ENCODE results near the gene GARS1.

GARS1 gene

DNA sequence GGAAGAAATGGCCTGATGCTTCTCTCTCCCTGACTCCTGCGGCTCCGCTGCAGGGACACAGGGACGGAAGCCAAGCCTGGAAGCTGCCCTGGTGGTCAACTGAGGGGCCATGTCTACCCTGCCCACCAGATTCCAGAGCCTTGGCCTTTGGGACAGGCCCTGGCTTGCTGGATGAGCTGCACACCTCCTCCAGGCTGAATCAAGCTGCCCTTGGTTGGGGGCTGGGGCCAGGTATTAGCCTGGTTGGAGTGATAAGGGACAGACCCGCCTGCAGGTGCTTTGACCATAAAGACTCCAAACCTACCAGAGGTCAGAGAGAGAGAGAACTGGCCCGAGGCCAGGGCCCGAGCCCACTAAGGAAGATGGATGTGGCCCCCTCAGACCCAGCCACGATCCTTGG lies 57.5 kb downstream of the GARS1 start:
- Mint-ChIP-seq H3K27me3 (no peaks in the 10 kb centered on the region), H3K36me3 (ENCODE audit: low read depth) (no peaks in the 10 kb centered on the region), H3K27ac (no peak overlapping the region), H3K9me3 (no peaks in the 10 kb centered on the region), H3K4me3 (no peak overlapping the region), H3K4me1 (no peaks in the 10 kb centered on the region)
- no peak for DNase-seq
- no peak for ATAC-seq

- H3K4me3 Mint-ChIP-seq = no peak overlapping the region
- ATAC-seq (no peak), DNase-seq (no peak)
- H3K27ac Mint-ChIP-seq = no peak overlapping the region
- H3K36me3 Mint-ChIP-seq (ENCODE audit: low read depth) = no peaks in the 10 kb centered on the region
- H3K4me1 Mint-ChIP-seq = no peaks in the 10 kb centered on the region
- no peaks in the 10 kb centered on the region for H3K27me3 Mint-ChIP-seq
- H3K9me3 Mint-ChIP-seq = no peaks in the 10 kb centered on the region
Observed at GRCh38 chr7:30652698-30653641, 58.3 kb downstream of the GARS1 start.

DNA sequence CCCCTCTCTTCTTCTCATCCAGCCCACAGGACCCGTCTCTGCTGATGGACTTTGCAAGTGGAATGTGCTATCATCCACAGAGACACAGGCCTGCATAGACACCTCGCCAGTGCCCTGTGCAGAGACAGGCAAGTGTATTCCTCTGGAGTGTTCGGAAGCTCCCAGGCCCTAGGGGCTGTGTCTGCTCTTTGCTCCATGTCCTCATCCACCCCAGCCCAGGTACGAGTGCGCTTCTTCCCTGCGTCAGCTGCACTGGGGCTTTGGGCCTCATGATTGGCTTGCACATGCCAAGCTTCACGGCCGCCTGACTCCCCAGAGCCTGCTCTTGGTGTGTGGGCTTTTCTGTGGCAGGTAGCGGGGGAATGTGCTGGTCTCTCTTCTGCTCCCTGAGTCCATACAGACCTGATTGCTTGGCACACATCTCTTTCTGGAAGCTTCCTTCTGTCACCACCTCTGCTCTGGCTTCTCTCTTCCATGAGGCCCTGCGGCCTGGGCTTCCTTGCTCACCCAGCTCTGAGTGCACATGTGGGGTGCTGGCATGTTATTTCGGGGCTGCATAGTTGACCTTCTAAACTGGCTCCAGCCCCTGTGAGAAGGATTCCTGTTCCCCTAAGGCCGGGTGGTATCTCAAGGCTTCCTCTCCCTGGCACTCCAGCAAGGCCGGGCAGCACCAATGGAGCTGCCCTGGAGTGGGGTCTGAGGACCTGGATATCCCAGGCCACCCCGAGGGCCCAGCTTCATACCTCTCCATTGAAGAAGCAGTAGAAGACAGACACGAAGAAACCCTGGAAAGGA lies 59.8 kb downstream of the GARS1 start:
- no peaks in the 10 kb centered on the region for H3K27me3 Mint-ChIP-seq
- H3K4me3 Mint-ChIP-seq = no peak overlapping the region
- H3K27ac Mint-ChIP-seq = no peak overlapping the region
- no peaks in the 10 kb centered on the region for H3K9me3 Mint-ChIP-seq
- DNase-seq (no peak), ATAC-seq (no peak)
- no peaks in the 10 kb centered on the region for H3K36me3 Mint-ChIP-seq (ENCODE audit: low read depth)
- no peaks in the 10 kb centered on the region for H3K4me1 Mint-ChIP-seq

DNA sequence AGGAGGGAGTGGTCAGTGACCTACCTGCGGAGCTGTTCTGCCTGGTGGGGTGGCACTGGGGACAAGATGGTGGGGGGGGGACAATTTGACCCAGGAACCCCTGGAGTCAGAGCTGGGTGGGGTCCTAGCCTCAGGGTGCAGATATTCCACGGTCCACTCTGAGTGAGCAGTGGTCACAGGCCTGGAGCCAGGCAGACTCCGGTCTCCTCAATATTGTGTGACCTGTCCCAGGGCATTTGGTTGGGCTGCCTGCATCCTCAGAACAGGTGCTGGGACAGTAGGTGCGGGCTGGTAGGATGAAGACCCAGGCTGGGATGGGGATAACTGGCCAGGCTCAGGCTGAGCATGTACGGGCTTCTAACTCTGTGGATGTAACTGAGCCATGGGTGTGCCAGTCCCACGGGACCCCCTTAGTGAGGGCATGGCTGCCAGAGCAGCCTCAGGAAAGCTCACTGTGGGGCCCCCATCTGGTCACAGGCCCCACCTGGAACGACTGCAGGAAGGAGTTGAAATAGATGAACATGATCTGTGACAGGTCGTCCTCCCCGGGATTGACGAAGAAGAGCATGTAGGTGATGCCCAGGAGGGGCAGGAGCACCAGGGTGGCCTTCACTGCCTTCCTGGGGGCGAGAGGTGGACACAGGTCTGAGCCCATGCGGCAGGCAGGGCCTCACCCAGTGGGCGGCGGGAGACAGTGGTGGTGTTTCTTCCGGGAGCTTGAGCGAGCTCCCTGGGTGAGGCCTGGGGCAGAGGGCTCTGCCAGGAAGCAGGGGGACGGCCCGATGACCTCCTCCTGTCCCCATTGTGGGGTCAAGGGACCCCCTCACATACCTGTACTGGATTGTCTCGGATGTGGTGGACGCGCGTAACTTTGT lies 60.7 kb downstream of the GARS1 start:
- no peaks in the 10 kb centered on the region for H3K27me3 Mint-ChIP-seq
- H3K27ac Mint-ChIP-seq = no peak overlapping the region
- no peak for DNase-seq

DNA sequence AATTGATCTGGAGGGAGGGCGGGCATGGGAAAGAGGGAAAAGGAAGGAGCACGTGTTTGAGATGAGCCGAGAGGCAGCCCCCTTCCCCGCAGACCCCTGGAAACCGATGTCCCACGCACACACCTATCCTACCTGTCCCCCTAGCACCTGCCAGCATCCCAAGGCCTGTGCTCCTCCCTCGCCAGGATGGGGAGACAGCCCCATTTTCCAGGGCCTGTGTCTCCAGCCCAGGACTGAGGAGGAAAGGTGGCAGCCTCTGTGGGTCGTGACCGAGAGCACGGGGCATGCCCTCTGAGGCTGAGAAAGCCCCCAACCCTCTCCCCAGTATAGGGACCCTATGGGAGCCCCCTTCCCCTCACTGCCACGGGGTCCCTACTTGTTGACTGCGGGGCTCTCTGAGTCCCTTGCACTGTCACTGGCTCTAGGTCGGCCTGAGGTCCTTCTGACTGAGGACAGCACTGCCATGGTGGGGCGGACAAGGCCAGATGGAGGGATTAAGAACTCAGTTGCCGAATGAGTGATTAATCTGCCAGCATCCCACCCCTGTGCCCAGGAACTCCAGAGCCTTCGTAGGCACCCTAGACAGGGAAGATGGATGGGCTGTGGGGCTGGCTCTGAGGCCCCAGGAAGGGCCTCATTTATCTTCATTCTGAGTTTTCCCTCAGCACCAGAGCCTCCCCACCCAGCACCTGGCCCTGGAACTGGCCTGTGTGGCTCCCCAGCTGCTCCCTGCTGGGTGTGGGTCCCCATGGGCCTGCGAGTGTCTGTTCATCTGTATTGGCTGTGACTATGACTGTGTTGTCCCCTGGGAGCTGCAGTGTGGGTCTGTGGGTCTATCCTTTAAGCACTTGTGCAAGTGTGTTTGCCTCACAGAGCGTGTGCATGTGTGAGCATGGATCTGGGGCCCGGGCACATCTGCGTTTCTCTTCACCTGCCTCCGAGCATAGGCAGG lies 61.6 kb downstream of the GARS1 start:
- DNase-seq = no peak
- H3K27ac Mint-ChIP-seq = no peak overlapping the region
- no peaks in the 10 kb centered on the region for H3K27me3 Mint-ChIP-seq
- H3K9me3 Mint-ChIP-seq = no peaks in the 10 kb centered on the region
- H3K4me3 Mint-ChIP-seq = no peak overlapping the region
- H3K36me3 Mint-ChIP-seq (ENCODE audit: low read depth) = no peaks in the 10 kb centered on the region
- no peak for ATAC-seq
- no peaks in the 10 kb centered on the region for H3K4me1 Mint-ChIP-seq

More for the DNA sequence above, 60.7 kb downstream of the GARS1 start:
- Mint-ChIP-seq H3K4me3 (no peak overlapping the region), H3K9me3 (no peaks in the 10 kb centered on the region), H3K4me1 (no peaks in the 10 kb centered on the region), H3K36me3 (ENCODE audit: low read depth) (no peaks in the 10 kb centered on the region)
- no peak for ATAC-seq

GRCh38 chr7:30657131-30657530 lies 62.5 kb downstream of the GARS1 start:
- Mint-ChIP-seq H3K9me3 (no peaks in the 10 kb centered on the region), H3K27me3 (no peaks in the 10 kb centered on the region), H3K27ac (no peak overlapping the region), H3K4me1 (no peaks in the 10 kb centered on the region), H3K36me3 (ENCODE audit: low read depth) (no peaks in the 10 kb centered on the region), H3K4me3 (no peak overlapping the region)
- DNase-seq = no peak
- no peak for ATAC-seq

DNA sequence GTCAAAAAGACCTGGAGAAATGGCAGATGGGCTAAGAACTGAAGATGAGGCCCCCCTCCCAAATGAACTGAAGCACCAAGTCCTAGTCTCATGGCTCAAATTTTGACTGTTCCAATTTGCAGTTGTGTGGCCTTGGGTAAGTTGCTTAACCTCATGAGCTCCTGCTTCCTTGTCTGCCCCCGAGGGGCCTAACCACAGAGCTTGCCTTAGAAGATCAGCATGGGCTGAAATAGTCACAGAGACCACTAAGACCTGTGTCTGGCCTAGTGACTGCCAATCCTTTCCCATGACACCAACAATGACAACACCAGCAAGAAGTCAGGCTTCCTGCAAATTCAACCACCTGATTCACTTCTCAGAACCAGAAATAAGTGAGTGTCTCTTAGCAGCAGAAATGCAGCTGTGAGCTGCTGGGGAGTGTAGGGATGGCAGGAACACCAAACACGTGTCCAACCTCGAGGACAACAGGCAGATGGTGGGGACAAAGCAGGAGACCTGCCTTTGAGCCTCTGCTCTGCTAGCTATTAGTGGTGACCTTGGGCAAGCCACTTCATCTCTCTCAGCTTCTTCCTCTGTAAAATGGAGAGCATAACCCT lies 63.9 kb downstream of the GARS1 start:
- ATAC-seq = no peak
- no peak for DNase-seq
- H3K4me1 Mint-ChIP-seq = no peaks in the 10 kb centered on the region
- no peaks in the 10 kb centered on the region for H3K9me3 Mint-ChIP-seq
- H3K27ac Mint-ChIP-seq = no peak overlapping the region
- H3K4me3 Mint-ChIP-seq = no peak overlapping the region
- no peaks in the 10 kb centered on the region for H3K36me3 Mint-ChIP-seq (ENCODE audit: low read depth)
- no peaks in the 10 kb centered on the region for H3K27me3 Mint-ChIP-seq

GRCh38 chr7:30659312-30659711 lies 64.6 kb downstream of the GARS1 start:
- no peak overlapping the region for H3K27ac Mint-ChIP-seq
- DNase-seq (no peak), ATAC-seq (no peak)
- H3K27me3 Mint-ChIP-seq = no peaks in the 10 kb centered on the region
- no peaks in the 10 kb centered on the region for H3K4me1 Mint-ChIP-seq
- no peaks in the 10 kb centered on the region for H3K36me3 Mint-ChIP-seq (ENCODE audit: low read depth)
- no peak overlapping the region for H3K4me3 Mint-ChIP-seq
- no peaks in the 10 kb centered on the region for H3K9me3 Mint-ChIP-seq

DNA sequence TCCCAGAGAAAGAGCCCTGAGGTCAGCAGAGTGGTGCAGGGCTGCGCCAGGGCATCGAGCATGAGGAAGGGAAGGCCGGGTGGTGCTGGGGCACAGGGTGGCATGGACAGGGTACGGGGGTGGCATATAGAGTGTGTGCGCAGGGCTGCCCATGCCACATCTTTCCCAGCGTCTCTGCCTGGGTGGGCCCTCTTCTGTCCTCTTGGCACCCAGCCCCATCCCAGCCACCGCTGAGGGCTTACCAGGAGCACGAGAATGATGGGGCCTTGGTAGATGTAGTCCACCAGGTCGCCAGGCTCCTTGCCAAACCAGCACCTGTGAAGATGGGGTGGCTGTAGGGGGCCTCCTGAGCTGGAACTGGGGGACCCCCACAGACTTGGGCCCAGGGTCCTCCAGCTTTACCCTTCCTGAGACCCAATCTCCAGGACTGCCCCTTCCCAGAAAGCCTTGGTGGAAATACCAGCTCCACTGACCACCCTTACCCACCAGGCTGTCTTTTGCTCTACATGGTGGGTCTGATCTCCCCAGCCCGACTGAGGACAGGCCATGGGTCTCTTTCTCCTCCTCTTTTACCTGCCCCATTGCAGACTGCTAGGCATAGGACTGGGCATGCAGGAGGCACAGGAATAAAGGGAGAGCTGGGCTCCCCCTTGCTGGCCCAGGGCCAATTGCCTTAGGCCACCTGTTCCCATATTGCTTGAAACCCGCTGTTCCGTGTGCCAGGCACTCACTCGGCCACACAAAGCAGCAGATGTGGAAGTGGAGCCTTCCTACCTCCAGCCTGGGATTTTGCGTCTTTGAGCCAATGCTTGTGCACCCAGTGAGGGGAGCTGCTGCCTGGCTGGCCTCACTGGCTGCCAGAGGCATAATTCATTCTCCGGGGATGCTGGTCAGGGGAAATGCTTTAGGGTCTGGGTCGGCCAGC lies 65.9 kb downstream of the GARS1 start:
- Mint-ChIP-seq H3K36me3 (ENCODE audit: low read depth) (no peaks in the 10 kb centered on the region), H3K4me3 (no peak overlapping the region), H3K27ac (no peak overlapping the region), H3K4me1 (no peaks in the 10 kb centered on the region), H3K27me3 (no peaks in the 10 kb centered on the region), H3K9me3 (no peaks in the 10 kb centered on the region)
- no peak for ATAC-seq
- no peak for DNase-seq

DNA sequence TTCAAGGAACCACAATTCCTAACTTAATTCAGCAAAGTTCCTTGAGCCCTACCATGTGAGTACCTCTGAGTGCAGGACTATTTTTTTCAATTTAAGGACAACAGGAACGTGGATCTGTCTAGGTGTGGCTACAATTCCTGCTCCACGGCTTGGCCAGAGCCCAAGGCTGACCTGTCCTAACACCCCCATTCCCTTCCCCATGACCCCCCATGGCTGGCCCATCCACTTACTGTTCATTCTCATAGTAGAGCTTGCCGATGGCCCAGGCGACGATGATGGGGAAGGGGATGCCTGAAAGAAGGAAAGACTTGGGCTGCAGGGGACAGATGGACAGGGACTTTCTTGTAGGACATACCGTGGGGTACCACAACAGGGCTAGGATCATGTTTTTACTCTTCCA lies 67.2 kb downstream of the GARS1 start:
- DNase-seq (no peak), ATAC-seq (no peak)
- no peaks in the 10 kb centered on the region for H3K36me3 Mint-ChIP-seq (ENCODE audit: low read depth)
- no peaks in the 10 kb centered on the region for H3K9me3 Mint-ChIP-seq
- no peaks in the 10 kb centered on the region for H3K4me1 Mint-ChIP-seq
- H3K27me3 Mint-ChIP-seq = no peaks in the 10 kb centered on the region
- no peak overlapping the region for H3K27ac Mint-ChIP-seq
- no peak overlapping the region for H3K4me3 Mint-ChIP-seq

- Mint-ChIP-seq H3K27ac (no peak overlapping the region), H3K36me3 (ENCODE audit: low read depth) (no peaks in the 10 kb centered on the region), H3K4me3 (no peak overlapping the region), H3K9me3 (no peaks in the 10 kb centered on the region), H3K4me1 (no peaks in the 10 kb centered on the region), H3K27me3 (no peaks in the 10 kb centered on the region)
- DNase-seq = no peak
- no peak for ATAC-seq
Observed at GRCh38 chr7:30662431-30662939, 67.8 kb downstream of the GARS1 start.

DNA sequence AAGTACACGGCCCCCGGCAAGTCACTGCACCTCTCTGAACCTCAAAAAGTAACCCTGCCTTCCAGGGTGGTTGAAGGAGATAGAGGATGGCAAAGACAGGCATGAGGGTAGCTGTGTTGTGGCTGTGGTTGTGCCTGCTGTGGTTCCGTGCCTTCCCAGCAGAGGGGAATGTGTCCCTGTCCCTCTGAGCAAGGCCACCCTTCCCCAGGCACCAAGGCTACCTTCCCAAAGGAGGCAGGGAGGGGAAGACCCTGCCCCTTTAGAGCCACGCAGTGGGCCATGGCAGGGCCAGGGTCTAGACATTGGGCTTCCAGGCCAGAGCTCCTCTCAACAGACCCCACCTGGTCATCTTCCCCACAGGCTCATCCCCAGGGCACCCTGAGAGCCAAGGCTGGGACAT lies 68.7 kb downstream of the GARS1 start:
- H3K27ac Mint-ChIP-seq = no peak overlapping the region
- H3K4me1 Mint-ChIP-seq = no peaks in the 10 kb centered on the region
- H3K27me3 Mint-ChIP-seq = no peaks in the 10 kb centered on the region
- ATAC-seq = no peak
- H3K4me3 Mint-ChIP-seq = no peak overlapping the region
- H3K9me3 Mint-ChIP-seq = no peaks in the 10 kb centered on the region
- DNase-seq = no peak
- H3K36me3 Mint-ChIP-seq (ENCODE audit: low read depth) = no peaks in the 10 kb centered on the region
